Left cardiac atrium (tissue), 4 donors: Measurements from ENCODE around the gene CAPS2. TPM values are rescaled to one million over a fixed set of nuclear protein-coding genes. Genes with fewer than 3 reads are reported as not detected.

Experiments
- ATAC-seq, 2 donors: fragments of 200-7000 bp; cut with Tn5 transposase; one replicate each; pipeline ENCODE4 v1.9.1; 2020; ENCODE audit warnings: mild to moderate bottlenecking in 2 of 2, moderate library complexity in 2 of 2
- DNase-seq: peaks from one replicate; pipeline ENCODE4 v3.0.0-alpha.2; 2020
- intact Hi-C, 2 donors: fragments of 100-400 bp; cut with DNase I; formaldehyde crosslinking; loops; one replicate each; pipeline versions ENCODE4 v1.14.1 to v1.15.1; 2022 to 2023
- total RNA-seq, 2 donors: library from RNA; stranded (reverse); fragmentation: NEBNext Ultra II Directional; extraction: Animal tissue kit (Norgen Biotek cat#: 25700); gene quantifications; one replicate each; pipeline ENCODE4 v1.2.1, GENCODE V29; 2021
- donor health status: DM: no; HTN: yes; CAD: no.
- donor health status: DM: no; HTN: yes; CAD: no; lungs with severe emphysema.
- donor health status: DM: yes; HTN: yes; CAD: no.
- donor health status: Dilated cardiomyopathy.

CAPS2 gene
- total RNA-seq, 2 donors from 2014 or later = 10.2 to 10.6 TPM

- no peak for DNase-seq
- no peak for ATAC-seq
- intact Hi-C loops = no loop called here
Measured at GRCh38 chr12:75311369-75311768, 18.8 kb downstream of the CAPS2 start.

- ATAC-seq = no peak
- no peak for DNase-seq
- intact Hi-C loops = no loop called here
Measured at GRCh38 chr12:75308279-75308678, 21.8 kb downstream of the CAPS2 start.

- intact Hi-C loops = no loop called here
- no peak for ATAC-seq
- no peak for DNase-seq
Measured at GRCh38 chr12:75305412-75306332, 24.5 kb downstream of the CAPS2 start.

GRCh38 chr12:75302781-75303180 is 27.3 kb downstream of the CAPS2 start:
- DNase-seq (no peak), ATAC-seq (no peak)
- intact Hi-C loops = no loop called here

GRCh38 chr12:75302225-75302624 is 27.9 kb downstream of the CAPS2 start:
- DNase-seq (no peak), ATAC-seq (no peak)
- intact Hi-C loops = no loop called here

- intact Hi-C loops = no loop called here
- no peak for ATAC-seq
- DNase-seq = no peak
Measured at GRCh38 chr12:75294797-75295196, 35.3 kb downstream of the CAPS2 start.

GRCh38 chr12:75294336-75294735 is 35.8 kb downstream of the CAPS2 start:
- no peak for DNase-seq
- intact Hi-C loops = no loop called here
- ATAC-seq = no peak

GRCh38 chr12:75291014-75291413 is 39.1 kb downstream of the CAPS2 start:
- intact Hi-C loops = no loop called here
- ATAC-seq (no peak), DNase-seq (no peak)

- intact Hi-C loops = no loop called here
- ATAC-seq = no peak
Measured at GRCh38 chr12:75289753-75290152, 40.4 kb downstream of the CAPS2 start.

GRCh38 chr12:75288860-75289259 is 41.3 kb downstream of the CAPS2 start:
- ATAC-seq (no peak), DNase-seq (no peak)
- intact Hi-C loops = no loop called here

More at GRCh38 chr12:75289753-75290152, 40.4 kb downstream of the CAPS2 start:
- no peak for DNase-seq

- no peak for ATAC-seq
- no peak for DNase-seq
- intact Hi-C loops = no loop called here
Measured at GRCh38 chr12:75275702-75276101, 54.4 kb downstream of the CAPS2 start.

- DNase-seq (no peak), ATAC-seq (no peak)
- intact Hi-C loops = no loop called here
Measured at GRCh38 chr12:75271576-75271975, 58.5 kb downstream of the CAPS2 start.

- ATAC-seq = no peak
- intact Hi-C loops = no loop called here
- no peak for DNase-seq
Measured at GRCh38 chr12:75270157-75270556, 60.0 kb downstream of the CAPS2 start.

- ATAC-seq (no peak), DNase-seq (no peak)
- intact Hi-C loops = no loop called here
Measured at GRCh38 chr12:75269209-75269608, 60.9 kb downstream of the CAPS2 start.

- DNase-seq (no peak), ATAC-seq (no peak)
- intact Hi-C loops = no loop called here
Measured at GRCh38 chr12:75260316-75260715, 69.8 kb downstream of the CAPS2 start.

- intact Hi-C loops = no loop called here
- DNase-seq (no peak), ATAC-seq (no peak)
Measured at GRCh38 chr12:75259143-75259542, 71.0 kb downstream of the CAPS2 start.

- DNase-seq (no peak), ATAC-seq (no peak)
- intact Hi-C loops = no loop called here
Measured at GRCh38 chr12:75257510-75257909, 72.6 kb downstream of the CAPS2 start.

GRCh38 chr12:75245108-75245507 is 85.0 kb downstream of the CAPS2 start:
- intact Hi-C loops = no loop called here
- DNase-seq = no peak
- no peak for ATAC-seq

GRCh38 chr12:75239987-75240386 is 90.1 kb downstream of the CAPS2 start:
- no peak for DNase-seq
- ATAC-seq = no peak
- intact Hi-C loops = no loop called here

- intact Hi-C loops = no loop called here
Measured at GRCh38 chr12:75236206-75236605, 93.9 kb downstream of the CAPS2 start.

GRCh38 chr12:75227132-75227531 is 103.0 kb downstream of the CAPS2 start:
- intact Hi-C loops = no loop called here
- DNase-seq (no peak), ATAC-seq (no peak)

More at GRCh38 chr12:75236206-75236605, 93.9 kb downstream of the CAPS2 start:
- ATAC-seq (no peak), DNase-seq (no peak)
